GM06990 (cell line): ENCODE data around the gene PCF11.

Experiments
- DNase-seq: peaks from one replicate; pipeline ENCODE4 v3.0.0-alpha.2; 2011; ENCODE audit not compliant: insufficient read length; ENCODE audit errors: extremely low read depth
- H3K27me3 ChIP-seq: replicated peaks from 2 replicates; pipeline ENCODE4 v1.6.0; 2011; ENCODE audit warnings: low read length; ENCODE audit not compliant: control insufficient read depth, insufficient read depth
- H3K36me3 ChIP-seq: 2 replicates; pipeline ENCODE4 v1.5.1; 2011; ENCODE audit warnings: low read length; ENCODE audit not compliant: control insufficient read depth, insufficient read depth
- H3K4me3 ChIP-seq: replicated peaks from 2 replicates; pipeline ENCODE4 v1.5.1; 2011; ENCODE audit warnings: low read depth, mild to moderate bottlenecking, control low read depth, low read length
- TF ChIP-seq, protein P1 (sequence below): IDR thresholded peaks from 2 replicates; pipeline ENCODE4 v1.5.1; 2011; ENCODE audit warnings: low read length, control low read depth, mild to moderate bottlenecking, inconsistent platforms; ENCODE audit not compliant: insufficient read depth, poor library complexity, severe bottlenecking

PCF11 gene

DNA sequence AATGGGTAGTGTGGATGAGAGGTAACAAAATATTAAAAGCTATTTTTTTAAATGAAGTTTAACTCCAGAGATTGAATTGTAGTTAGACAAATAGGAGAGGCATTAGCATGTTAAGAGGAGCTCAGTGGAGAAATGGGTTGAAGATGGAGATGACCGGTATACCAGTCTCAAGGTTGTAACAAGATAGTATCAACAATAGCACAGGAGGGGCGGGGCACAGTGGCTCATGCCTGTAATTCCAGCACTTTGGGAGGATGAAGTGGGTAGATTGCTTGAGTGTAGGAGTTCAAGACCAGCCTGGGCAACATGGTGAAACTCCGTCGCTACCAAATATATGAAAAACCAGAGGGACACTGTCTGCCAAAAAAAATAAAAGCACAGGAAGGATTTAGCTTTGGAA is 30.5 kb downstream of the PCF11 start:
- TF ChIP-seq, protein P1, sequence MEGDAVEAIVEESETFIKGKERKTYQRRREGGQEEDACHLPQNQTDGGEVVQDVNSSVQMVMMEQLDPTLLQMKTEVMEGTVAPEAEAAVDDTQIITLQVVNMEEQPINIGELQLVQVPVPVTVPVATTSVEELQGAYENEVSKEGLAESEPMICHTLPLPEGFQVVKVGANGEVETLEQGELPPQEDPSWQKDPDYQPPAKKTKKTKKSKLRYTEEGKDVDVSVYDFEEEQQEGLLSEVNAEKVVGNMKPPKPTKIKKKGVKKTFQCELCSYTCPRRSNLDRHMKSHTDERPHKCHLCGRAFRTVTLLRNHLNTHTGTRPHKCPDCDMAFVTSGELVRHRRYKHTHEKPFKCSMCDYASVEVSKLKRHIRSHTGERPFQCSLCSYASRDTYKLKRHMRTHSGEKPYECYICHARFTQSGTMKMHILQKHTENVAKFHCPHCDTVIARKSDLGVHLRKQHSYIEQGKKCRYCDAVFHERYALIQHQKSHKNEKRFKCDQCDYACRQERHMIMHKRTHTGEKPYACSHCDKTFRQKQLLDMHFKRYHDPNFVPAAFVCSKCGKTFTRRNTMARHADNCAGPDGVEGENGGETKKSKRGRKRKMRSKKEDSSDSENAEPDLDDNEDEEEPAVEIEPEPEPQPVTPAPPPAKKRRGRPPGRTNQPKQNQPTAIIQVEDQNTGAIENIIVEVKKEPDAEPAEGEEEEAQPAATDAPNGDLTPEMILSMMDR: no peak
- H3K27me3 ChIP-seq: no peaks in the 10 kb centered on the region
- peaks cover 6% of the 10 kb centered on the region for H3K36me3 ChIP-seq
- H3K4me3 ChIP-seq: no peak overlapping the region
- DNase-seq: no peak

DNA sequence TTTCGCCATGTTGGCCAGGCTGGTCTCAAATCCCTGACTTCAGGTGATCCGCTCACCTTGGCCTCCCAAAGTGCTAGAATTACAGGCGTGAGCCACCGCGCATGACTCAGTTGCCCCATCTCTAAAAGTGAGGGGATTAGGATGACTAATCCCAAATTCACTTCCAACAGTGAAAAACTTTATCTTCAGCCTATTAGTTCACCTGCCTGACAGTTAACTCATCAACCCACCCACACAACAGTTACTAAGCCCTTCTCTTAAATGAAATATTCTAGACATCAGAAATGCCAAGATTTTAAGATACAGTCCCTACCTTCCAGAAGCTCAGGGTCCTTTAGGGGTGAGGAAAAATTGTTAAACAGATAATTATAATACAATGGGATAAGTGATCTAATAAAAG is 34.6 kb downstream of the PCF11 start:
- no peak for DNase-seq
- Histone ChIP-seq H3K27me3 (no peaks in the 10 kb centered on the region), H3K36me3 (no peaks in the 10 kb centered on the region; the same call in none of the 2 replicates), H3K4me3 (no peak overlapping the region)
- TF ChIP-seq, protein P1: no peak

DNA sequence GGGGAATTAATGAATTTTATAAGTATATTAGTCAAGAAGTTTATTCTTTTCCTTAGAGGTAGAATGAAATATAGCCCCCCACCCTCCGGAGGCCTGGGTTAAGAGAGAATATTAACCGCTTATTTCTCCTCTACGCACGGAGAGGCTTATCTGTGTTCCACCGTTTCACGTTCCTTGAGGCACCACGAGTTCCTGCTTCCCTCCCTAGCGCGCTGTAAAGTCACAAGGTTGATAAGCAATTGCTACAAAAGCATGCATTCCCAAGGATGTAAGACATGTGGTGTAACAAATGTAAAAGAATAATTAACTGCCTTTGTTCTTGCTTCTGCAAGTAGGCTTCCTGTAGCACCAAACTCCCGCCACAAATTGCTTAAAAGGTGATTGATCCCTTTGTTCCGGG is 35.1 kb downstream of the PCF11 start:
- TF ChIP-seq, protein P1: no peak
- Histone ChIP-seq H3K36me3 (no peaks in the 10 kb centered on the region; the same call in none of the 2 replicates), H3K4me3 (no peak overlapping the region; the same call in 1 of the 2 replicates), H3K27me3 (no peaks in the 10 kb centered on the region)
- DNase-seq: no peak

DNA sequence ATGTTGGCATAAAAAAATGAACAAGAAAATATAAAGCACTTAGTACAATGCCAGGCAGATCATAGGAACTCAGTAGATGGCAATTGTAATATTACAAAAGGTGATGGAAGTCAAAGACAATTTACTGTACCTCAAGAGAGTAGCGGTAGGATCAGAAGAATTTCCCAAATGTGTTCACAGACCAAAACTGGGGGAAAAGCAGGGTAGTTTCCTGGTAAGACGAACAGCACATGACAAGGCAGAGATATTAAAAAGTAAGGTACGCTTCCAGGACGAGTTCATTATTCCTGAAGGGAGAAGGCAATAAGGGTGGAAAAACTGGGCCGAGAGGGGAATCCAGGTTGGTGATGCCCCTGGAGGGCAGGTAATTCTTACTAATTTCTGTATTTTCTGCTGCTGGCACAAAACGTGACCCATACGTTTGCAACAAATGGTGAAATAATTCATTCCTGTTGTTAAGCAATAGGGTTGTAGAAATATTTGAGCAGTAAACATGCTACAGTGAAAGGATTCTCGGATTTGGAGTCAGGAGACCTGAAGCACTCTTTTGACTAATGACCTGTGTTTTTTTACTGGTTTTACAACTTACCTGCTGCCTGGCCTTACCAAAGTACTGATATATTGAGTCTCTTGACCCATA is 35.8 kb downstream of the PCF11 start:
- Histone ChIP-seq H3K36me3 (no peaks in the 10 kb centered on the region; the same call in none of the 2 replicates), H3K4me3 (peak overlapping the region; percentile 78), H3K27me3 (no peaks in the 10 kb centered on the region)
- DNase-seq: no peak
- TF ChIP-seq, protein P1: no peak

DNA sequence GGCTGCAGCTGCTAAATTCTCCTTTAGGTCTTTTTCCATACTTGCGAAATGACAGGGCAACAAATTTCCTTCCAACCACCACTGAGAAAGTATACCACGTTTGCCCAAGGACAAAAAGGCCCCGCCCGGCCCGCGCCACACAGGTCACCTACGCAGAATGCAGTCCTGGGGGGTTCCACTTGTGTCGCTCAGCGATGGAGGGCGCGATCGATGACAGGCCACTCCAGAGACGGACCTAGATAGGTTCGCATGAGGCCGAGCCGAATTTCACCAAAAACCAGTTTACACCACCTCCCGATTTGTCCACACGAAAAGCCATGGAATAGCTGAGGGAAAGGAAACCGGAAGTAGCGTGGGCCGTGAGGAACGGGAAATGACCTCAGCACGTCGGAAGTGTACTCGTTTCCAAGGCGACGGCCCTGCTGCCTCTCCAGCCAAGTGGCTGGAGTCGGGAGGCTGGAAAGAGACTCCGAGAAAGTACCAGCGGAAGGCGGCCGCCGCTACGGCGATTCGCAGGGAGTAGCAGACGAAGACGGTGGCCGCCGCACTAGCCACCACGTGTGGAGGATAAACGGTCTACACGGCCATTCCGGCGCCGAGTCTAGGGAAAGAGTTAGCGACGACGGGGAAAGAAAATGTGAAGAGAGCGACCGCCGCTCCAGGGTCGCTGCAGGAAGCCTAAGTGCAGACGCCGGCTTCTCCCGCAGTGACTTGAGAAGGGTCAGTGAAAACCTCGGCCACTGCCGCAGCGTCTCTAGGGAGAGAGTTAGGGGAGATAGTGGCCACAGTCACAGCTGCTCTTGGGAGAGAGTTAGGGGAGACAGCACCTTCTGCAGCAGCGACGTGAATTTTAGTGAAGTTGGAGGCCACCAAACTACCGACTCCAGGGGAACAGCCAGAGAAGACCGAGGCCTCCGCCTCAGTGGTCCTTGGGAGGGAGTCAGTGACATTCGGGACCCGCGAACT is 36.7 kb downstream of the PCF11 start, which contains the start of gene ANKRD42:
Gene ANKRD42, plus strand, starts transcription at position 398 of the 966 bp plus-strand sequence. CDS start 959 bp downstream, outside the sequence.
- H3K36me3 ChIP-seq: no peaks in the 10 kb centered on the region; the same call in none of the 2 replicates
- peak within 1 kb of the TSS; percentile 78 for H3K4me3 ChIP-seq
- TF ChIP-seq, protein P1: no peak
- H3K27me3 ChIP-seq: no peaks in the 10 kb centered on the region
- peak; percentile 86 for DNase-seq
